ENCODE measurements around the gene IL1A.

Gene IL1A

DNA sequence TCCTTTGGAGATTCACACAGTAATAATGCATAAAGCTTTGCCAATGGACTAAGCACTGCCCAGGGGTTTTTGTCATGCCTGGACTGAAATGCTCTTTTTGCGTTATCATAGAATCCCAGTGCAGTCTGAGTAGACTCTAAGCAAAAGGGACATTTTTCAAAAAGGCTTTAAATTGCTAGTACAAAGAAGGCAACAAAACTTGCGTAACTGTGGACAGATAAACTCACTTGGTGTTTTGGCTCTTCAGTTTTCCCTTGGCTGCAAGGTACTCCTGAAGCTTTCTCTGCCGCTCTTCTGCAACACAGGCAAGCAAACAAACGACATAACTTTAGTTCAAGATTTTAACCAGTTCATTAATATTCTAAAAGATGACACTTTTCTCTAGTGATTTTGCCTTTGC lies 22.0 kb downstream of the IL1A start:
- DNase-seq (ENCODE audit: low read depth) = no peak

- DNase-seq (ENCODE audit: low read depth) = no peak
Measured at GRCh38 chr2:112760149-112760548, 24.1 kb downstream of the IL1A start.

- no peak for DNase-seq (ENCODE audit: low read depth)
Measured at GRCh38 chr2:112758711-112759110, 25.6 kb downstream of the IL1A start.

DNA sequence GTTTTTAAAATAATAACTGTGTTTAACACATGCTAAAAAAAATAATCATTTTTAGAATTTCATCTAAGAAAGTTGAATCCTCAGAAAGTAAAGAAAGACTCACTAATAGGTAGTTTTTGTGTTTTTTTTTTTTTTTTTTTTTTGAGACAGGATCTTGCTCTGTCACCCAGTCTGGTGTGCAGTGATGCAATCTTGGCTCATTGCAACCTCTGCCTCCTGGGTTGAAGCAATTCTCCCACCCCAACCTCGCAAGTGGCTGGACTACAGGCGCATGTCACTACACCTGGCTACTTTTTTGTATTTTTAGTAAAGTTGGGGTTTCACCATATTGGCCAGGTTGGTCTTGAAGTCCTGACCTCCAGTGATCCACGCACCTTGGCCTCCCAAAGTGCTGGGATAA lies 27.0 kb downstream of the IL1A start:
- DNase-seq (ENCODE audit: low read depth) = no peak

- no peak for DNase-seq (ENCODE audit: low read depth)
Measured at GRCh38 chr2:112756207-112756606, 28.1 kb downstream of the IL1A start.

DNA sequence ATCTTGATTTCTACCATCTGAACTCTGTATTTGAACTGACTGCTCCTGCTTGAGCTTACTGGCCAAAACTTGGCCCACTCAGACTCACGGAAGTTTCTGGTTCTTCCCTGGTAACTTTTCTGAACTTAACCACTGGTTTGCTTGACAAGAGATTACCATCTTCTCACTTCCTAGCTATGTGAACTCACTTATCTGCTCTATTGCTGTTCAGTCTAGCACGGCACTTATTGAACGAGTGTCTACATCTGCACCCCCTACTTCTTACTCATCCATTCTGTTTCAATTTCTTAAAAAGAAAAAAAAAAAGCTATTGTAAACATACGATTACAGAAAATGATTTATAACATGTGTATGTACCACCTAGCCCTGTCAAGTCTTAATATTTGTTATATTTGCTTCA lies 28.8 kb downstream of the IL1A start:
- DNase-seq (ENCODE audit: low read depth) = no peak

DNA sequence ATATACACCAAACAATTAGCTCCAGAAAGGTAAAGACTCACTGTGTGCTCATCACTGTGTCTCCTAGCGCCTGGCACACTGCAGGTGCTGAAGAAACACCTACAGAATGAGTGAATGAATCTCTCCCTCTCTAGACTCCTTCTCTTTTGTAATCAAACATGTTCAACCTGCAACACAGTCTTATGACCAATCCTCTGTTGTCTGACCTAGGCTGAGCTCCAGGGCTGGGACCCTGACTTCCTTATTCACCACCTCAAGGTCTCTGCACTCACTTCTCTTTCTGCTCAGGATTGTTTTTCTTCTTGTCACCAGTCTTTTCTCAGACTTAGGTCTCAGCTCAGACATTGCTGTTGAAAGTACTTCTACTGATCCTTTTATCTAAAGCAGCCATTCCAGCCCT lies 29.7 kb downstream of the IL1A start:
- no peak for DNase-seq (ENCODE audit: low read depth)

DNA sequence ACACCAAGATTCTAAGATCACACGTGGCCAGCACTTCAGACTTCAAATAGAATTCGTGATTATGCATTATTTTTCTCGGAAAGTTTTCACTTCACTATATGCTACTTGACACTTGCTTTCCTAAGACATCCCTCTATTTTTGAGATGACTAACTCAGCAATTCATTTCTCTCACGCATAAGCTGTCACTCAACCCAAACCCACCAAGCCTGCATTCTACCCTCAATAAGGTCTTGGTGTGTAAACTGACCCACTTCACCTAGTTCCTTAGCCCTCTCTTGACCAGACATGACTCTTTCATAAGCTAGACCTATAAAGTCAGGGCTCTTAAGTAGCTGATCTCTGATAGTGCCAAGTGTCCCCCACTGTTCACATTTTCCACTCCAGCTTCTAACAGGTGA lies 31.6 kb downstream of the IL1A start:
- DNase-seq (ENCODE audit: low read depth) = no peak

DNA sequence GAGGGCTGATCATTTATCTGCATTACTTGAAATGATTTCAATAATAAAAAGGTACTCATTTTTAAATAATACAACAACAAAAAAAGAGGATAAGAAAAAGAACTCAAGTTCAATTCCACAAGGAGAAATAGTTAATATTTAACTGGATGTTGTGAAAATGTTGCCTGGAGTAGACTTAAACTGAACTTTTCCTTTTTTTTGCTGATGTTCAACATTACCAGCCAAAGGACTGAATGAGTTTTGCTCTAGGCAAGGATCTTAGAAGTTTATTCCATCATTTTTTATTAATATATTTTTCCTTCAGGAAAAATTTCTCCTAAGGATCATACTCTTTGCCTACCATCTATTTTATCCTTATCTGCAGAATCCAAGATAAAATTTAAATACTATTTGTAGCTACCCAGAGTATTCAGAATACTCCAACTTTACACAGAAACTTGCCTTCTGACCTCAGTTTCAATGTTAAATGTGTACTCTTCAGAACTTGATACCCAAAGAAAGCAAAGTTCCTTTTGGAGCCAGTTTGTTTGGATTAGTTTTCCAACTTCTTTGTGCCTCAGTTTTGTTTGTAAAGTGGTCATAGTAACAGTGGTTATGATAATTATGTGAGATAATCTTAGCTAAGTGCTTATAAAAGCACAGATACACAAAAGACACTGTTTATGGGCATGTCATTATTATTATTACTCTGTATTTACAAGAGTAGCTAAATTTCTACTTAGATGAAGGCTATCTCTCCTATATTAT lies 32.7 kb downstream of the IL1A start:
- DNase-seq (ENCODE audit: low read depth) = no peak

- no peak for DNase-seq (ENCODE audit: low read depth)
Measured at GRCh38 chr2:112750560-112750843, 33.8 kb downstream of the IL1A start.

GRCh38 chr2:112749755-112750559 lies 34.3 kb downstream of the IL1A start:
- DNase-seq (ENCODE audit: low read depth) = peak; percentile 73

DNA sequence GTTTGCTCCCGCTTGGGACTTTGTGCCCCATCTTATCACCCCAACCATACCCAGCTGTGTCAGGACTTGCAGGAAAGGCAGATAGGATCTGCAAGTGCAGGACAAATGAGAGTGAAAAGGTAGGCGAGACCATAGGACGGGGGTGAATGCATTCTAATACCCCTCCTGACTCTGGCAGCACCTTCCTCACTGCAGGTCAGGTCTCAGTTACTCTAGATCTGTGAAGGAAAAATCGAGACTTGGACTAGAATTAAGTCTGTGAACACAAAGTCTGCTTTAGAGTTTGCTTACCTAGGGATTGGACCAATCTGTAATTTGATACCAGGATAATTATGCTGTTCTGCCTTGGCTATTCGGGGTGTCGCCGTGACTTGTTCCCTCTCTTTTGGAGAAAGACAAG lies 43.8 kb downstream of the IL1A start:
- no peak for DNase-seq (ENCODE audit: low read depth)

- DNase-seq (ENCODE audit: low read depth) = no peak
Measured at GRCh38 chr2:112737542-112738232, 46.6 kb downstream of the IL1A start.

- no peak for DNase-seq (ENCODE audit: low read depth)
Measured at GRCh38 chr2:112733871-112734270, 50.4 kb downstream of the IL1A start.

DNA sequence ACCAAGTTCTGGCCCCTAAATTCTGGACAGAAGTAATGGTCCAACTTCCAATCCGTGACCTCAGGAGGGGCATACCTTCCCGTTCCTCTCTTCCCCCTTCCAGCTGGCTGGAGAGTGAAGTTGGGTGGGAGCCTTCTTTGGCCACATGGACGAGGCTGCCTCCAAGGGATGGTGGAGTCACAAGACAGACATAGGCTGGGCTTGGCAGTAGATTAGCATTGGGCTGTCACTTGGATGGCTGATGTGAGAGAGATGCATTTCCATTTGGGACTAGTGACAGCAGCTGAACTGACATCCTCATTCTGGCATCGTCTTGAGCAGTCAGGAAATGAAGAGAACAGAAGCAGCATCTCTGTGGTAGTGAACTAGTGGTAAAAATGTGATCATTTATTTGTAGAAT lies 50.8 kb downstream of the IL1A start:
- DNase-seq (ENCODE audit: low read depth) = no peak

- no peak for DNase-seq (ENCODE audit: low read depth)
Measured at GRCh38 chr2:112731479-112731878, 52.8 kb downstream of the IL1A start.

- DNase-seq (ENCODE audit: low read depth) = no peak
Measured at GRCh38 chr2:112730791-112731190, 53.5 kb downstream of the IL1A start.

DNA sequence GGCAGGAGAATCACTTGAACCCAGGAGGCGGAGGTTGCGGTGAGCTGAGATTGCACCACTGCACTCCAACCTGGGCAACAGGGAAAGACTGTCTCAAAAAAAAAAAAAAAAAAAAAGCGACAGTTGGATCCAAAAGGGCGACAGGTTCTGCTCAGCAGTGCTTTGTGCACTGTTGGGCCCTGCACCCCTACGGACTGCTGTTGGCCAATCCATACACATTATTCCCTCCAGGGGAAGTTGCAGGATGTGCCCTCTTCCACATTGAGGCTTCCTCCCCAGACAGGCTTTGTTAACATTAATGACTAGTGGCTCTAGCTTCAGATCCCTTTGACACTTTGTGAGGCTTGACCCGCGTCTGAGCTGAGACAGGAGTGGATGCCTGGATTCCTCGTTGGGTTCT lies 54.1 kb downstream of the IL1A start:
- no peak for DNase-seq (ENCODE audit: low read depth)

DNA sequence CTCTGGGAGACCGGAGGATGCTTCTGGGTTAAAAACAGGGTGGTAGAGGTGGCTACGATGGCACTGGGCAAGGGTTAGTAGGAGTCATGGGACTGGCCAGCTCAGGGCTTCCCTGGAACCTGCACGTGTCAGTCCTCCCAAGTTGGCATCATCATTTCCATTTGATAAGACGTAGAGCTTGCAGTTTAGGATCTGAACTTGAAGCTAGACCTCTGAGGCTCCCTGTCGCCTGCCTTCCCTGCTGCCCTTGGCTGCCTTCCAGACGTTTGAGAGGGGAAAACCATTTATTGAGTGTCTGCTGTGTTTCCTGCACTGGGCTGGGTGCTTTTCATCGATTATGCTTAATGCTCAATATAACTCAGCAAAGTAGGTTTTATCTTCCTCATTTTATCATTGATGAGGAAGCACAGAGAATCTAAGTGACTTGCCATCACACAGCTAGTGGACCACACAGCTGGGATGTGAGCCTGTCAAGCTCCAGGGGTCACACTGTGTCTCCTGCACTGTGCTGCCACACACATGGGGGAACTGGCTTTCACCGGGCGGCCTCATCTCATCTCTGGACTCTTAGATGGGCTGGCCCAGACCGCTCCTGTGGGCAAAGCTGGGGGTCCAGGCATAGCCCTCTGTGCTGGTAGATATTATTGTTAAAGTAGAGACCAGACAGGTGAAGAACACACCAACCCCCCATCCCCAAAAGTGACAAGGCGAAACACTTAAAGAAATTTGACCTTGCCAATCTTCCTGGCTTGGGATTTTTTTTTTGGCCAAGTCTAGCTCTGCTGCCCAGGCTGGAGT lies 55.7 kb downstream of the IL1A start:
- DNase-seq (ENCODE audit: low read depth) = no peak

GRCh38 chr2:112728029-112728362 lies 56.3 kb downstream of the IL1A start:
- DNase-seq (ENCODE audit: low read depth) = no peak

DNA sequence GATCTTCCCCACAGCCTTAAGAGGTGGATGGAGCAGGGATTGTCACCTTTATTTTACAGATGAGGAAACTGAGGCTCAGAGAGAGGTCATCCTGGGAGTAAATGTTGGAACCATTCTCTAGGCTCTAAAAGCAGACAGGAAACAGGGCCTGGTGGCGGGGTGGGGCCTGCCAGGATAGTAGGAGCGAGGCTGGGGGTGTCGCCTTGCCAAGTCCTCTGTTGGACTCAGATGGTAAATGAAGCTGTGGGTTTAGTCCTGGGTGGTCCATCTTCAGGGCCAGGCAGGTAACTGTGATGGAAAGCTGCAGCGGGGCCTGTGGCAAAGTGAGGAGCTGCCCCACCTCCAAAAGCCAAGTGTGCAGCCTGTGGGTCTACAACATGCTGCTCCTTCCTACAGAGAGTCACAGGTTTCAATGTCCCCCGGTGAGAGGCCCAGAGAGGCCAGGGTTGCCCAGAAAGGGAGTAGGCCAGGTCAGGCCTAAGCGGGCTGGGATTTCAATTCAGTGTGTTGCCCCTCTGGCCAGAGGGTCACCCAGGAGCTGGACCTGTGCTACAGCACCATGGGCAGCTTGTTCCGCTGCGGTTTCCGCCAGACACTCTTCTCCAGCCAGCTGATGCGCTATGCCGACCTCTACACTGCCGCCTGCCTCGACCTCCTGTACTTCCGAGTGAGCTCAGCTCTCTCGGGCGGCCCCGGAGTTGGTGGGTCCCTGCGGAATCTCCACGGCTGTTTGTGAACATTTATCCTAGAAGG lies 56.8 kb downstream of the IL1A start:
- no peak for DNase-seq (ENCODE audit: low read depth)
